ENCODE results near the gene LMF2.
"Not testable (repeated sequence)": the region's sequence is repeated elsewhere in the genome, so short reads cannot be mapped to it uniquely, and the experiment has no call there.

LMF2 gene

DNA sequence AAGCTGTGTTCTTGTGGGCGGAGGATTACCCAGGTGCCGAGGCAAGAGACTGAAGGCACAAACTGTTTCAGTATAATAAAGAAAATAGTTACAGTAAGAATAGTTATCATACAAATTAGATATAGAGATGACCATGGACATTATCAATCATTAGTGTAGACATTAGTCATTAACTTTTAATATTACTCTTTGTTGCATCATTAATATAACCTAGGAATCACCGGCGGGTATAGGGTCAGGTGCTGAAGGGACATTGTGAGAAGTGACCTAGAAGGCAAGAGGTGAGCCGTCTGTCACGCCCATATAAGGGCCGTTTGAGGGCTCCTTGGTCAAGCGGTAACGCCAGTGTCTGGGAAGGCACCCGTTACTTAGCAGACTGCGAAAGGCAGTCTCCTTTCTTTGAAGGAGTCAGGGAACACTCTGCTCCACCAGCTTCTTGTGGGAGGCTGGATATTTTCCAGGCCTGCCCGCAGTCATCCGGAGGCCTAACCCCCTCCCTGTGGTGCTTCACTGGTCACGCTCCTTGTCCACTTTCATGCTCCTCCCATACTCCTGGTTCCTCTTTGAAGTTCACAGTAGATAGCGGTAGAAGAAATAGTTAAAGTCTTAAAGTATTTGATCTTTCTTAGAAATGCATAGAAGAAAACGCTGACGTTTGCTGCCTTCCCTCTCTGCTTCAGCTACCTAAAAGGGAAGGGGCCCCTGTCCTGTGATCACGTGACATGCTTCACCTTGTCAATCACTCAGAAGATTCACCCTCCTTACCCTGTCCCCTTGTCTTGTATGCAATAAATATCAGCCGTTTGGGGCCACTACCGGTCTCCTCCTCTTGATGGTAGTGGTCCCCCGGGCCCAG lies 26.6 kb upstream of the LMF2 start:
- DNase-seq = not testable (repeated sequence)

DNA sequence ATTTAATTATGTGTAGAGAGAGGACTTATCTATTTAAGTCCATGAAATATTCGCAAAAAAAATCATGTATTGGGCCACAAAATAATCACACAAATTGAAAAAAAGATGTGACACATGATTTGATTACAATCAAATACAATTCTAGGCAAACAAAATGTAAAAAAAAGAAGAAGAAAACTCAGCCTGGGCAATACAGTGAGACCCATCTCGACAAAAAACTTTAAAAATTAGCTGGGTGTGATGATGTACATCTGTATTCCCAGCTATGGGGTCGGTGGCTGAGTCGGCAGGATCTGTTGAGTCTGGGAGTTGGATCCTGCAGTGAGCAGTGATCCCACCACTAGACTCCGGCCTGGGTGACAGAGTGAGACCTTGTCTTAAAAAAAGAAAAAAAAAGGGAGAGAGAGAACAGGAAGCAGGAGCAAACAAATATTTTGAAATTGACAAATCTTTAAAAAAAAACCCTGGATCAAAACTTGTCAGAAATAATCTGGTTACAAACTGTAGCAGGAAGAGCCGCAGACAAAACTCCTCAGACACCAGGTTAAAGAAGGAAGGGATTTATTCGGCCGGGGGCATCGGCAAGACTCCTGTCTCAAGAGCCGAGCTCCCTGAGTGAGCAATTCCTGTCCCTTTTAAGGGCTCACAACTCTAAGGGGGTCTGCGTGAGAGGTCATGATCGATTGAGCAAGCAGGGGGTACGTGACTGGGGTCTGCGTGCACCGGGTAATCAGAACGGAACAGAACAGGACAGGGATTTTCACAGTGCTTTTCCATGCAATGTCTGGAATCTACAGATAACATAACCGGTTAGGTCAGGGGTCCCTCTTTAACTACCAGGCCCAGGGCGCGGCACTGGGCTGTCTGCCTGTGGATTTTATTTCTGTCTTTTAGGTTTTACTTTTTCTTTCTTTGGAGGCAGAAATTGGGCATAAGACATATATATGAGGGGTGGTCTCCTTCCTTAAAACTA lies 25.6 kb upstream of the LMF2 start:
- no peak for DNase-seq

DNA sequence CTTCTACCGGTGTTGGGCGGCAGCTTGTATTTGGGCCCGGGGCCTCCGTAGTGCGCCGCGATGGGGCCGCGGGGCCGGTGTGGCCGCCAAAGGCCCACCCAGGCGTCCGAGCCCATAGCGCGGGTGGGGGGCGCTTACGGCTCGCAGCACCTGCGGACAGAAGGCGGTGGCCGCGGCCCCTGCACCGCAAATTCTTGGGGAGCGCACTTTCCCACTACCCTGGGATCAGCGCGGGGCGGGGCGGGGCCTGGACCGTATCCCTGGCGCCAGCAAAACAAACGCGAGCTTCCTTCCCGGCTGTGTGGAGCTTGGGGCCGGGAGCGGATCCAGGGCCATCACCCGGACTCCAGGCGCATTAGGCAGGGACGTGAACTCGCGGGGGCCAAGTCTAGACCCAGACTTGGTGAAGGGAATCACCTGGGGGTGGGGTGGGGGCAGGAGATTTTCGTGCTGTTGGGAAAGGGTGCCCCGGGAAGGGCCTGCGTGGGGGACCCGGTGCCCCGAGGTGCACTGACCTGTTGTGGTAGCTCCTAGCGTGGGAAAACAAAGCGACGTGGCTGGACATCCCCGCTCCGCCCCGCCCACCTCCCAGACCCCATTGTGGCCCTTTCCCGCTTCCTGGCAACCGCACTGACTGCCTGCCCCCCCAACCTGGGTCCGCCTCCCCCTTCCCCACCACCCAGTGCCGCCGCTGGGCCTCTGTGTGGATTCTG lies 24.6 kb upstream of the LMF2 start:
- peak; percentile 39 for DNase-seq

DNA sequence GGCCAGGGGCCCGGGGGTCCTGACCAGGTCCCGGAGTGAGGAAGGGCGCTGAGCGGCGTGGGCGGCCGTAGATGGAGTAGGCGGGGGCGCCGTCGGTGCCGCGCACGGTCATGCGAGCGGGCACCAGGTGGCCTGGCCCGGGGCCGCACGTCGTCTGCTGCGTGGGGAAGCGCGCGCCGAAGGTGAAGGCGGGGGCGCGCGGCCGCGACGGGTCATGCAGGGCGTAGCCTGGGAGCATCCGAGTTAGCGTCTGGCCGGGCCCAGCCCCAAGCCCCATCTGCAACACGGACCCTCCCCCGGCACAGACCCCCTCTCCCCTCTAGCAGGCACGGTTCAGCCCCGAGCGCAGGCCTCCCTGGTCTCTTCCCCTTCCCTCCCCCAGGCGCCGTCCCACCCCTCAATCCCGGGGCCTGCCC lies 24.1 kb upstream of the LMF2 start:
- DNase-seq = no peak

DNA sequence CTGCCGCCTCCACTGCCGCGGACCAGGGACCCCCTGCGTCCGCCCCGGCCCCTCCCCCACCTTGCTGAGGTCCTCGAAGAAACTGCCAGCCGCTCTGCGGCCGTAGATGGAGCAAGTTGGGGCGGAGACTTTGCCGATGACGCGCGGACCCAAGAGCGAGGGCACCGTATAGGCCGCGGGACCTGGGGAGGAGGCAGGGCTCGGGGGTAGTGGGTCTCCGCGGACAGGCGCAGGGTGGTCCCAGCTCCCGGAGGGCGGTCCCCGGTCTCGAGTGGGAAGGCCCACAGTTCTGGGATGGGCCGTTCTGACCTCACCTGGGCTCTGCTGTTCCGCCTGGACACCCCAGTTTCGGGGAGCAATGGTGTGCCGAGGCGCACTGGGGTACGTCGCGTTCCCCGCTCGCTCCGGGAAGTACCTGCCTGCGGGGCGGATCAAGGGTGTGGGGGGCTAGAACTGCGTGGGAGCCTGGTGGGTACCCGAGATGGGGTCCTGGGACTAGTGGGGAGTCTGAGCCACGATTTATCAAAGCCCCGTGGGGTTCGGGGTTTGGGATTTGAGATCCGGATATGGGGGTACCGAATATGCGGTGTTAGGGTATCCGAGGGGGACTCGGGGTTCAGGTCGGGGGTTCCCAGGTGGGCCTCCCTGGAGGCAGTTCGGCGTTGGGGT lies 23.5 kb upstream of the LMF2 start:
- peak; percentile 64 for DNase-seq

DNA sequence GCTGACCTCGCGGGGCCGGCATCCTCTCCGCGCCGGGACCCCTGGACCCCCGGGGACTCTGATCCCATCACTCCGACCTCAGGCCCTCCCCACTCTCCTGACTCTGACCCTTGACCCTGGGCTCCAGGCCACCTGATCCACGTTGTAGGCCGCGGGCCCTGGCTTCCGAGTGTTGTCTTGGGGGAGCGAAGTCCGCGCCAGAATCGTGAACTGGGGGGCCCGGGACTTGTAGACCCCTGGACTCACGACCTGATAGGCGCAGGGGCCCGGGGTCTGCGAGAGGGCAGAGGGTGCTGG lies 23.0 kb upstream of the LMF2 start:
- DNase-seq = no peak

DNA sequence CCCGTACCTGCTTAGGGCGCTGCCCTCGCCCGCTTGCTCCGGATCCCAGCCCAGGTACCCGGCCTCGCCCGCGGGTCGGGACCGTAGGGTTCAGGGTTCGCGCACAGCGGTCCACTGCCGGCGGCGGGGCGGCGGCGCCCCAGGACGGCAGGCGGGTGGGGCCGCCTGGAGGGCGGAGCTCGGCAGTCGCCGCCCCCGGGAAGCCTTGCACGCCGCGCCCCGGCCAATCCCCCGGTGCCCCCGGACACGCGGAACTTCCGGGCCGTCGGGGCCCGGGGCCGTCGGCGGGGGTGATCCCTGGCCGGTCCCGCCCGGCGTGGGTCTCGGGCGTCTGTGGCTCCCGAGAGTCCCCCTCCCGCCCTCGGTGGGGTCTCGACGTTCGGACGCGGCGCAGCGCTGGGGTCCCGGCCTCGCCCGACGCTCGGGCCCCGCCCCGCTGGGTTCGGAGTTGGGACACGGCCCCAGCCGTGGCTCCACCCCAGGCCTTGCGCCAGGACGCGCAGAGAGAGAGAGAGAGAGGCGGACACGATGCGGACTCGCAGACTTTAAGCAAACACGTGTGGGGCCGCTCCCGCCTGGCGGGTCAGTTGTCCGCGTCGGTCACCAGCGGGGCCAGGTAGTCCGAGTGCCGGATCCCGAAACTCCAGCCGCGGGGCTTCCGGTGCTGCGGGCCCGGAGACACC lies 22.5 kb upstream of the LMF2 start, which contains the start of gene TYMP:
Gene TYMP, minus strand, starts transcription at position 116 of the 683 bp plus-strand sequence. CDS start 303 bp downstream, outside the sequence.
- peak; percentile 52 for DNase-seq

DNA sequence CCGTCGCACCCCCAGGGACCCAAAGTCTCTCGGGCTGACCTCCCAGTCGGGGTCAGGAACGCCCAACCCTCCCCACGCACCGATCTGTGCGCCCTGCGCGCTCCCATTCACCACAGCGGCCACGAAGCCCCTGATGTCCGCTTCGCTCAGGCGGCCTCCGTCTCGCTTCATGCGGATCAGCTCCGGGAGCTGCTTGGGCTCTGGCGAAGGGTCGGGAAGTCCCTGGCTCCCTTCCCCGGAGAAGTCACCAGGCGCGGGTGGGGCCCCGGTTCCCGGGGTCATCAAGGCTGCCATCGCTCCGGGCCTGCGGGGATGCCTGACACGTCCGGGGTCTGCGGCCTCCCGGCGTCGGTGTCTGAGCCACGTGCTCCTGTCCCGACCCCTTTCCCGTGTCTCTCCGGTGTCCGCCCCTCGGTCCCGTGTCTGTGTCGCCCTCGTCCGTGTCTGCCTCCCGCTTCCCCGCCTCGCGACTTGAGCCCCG lies 22.0 kb upstream of the LMF2 start:
- no peak for DNase-seq

DNA sequence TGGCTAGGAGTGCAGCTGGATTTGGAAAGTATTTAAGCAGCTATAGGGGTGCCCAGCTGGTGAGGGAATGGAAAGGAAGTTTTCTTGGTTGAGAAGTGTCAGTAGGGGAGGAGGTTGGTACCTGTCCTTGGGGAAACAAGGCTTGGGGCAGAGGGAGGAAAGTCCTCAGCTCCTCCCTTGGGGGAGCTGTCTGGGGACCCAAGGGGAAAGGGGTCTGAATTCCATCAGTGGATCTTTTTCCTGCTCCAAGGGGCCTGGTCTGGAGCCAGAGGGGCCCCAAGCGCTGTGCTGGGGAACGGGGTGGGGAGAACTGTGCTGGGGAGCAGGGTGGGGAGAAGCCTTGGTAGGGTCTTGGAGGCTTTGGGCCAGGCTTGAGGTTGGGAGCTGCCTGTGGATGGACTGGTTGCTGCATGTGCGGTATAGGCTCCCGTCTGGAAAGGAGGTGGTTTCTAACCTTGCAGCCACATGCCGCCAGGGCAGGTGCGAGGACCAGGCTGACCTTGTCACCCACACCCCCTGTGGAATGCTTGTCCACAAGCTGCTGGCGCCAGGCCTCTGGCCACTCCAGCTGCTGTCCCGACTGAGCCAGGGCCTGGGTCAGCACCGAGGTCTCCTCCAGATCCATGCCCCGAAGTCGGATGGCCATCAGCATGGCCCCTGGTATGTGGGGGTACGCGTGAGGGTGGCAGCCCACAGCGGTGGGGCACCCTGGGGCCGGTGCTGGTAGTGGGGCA lies 21.3 kb upstream of the LMF2 start:
- DNase-seq = no peak

DNA sequence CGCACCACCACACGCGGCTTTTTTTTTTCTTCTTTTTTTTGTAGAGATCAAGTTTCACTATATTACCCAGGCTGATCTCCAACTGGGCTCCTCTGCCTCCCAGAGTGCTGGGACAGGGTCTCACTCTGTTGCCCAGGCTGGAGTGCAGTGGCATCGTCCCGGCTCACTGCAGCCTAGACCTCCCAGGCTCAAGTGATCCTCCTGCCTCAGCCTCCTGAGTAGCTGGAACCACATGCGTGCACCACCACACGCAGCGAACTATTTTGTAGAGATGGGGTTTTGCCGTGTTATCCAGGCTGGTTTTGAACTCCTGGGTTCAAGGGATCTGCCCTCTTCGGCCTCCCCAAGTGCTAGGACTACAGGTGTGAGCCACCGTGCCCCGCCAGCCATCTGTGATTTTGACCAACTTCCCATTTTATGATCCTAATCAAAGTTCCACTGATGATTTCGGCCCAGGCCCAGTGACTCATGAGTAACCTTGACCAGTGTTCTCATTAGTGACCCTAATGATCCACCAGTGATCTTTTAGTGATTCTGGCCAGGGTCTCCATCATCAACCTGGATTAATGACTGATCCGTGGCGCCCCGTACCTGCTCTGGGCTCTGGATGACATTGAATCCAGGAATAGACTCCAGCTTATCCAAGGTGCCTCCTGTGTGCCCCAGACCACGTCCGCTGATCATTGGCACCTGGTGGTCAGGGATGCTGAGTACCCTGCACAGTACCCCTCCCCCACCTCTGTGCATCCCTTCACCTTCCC lies 20.6 kb upstream of the LMF2 start:
- DNase-seq = no peak

DNA sequence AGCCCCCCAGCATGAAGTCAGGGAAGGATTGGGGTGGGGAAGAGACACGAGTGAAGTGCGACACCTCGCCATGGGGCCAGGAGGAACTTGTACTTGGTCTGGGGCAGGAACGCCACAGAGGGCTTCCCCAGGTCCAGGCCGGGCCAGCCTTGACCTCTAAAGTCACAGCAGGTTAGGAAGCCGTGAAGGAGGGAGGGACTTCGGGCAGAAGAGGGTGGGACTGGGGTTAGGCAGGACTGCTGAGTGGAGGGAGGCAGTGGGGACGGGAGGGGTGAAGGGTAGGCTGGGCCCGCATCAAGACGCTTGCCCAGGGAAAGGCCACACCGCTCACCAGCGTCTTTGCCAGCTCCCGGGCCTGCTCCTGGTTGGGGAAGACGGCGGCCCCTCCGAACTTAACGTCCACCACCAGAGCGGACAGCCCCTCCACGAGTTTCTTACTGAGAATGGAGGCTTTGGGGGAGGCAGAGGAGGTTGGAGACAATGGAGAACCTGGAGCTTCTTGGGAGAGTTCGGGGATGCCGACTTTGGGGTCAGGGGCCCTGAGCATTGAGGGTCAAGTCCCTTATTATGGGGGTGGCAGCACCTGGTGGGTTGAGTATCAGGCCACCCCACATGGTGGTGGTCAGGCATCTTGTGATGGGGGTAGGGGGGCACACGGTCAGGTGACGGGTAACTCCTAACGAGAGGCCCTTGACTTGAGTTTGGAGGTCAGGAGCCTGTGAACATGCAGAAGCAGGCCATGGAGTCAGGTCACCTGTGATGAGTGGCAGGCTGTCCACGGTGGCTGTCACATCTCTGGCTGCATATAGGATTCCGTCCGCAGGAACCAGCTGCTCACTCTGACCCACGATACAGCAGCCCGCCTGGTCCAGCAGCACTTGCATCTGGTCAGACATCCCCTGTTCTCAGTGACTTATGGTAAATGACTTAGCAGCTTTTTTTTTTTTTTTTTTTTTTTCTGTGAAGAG lies 19.6 kb upstream of the LMF2 start:
- no peak for DNase-seq

DNA sequence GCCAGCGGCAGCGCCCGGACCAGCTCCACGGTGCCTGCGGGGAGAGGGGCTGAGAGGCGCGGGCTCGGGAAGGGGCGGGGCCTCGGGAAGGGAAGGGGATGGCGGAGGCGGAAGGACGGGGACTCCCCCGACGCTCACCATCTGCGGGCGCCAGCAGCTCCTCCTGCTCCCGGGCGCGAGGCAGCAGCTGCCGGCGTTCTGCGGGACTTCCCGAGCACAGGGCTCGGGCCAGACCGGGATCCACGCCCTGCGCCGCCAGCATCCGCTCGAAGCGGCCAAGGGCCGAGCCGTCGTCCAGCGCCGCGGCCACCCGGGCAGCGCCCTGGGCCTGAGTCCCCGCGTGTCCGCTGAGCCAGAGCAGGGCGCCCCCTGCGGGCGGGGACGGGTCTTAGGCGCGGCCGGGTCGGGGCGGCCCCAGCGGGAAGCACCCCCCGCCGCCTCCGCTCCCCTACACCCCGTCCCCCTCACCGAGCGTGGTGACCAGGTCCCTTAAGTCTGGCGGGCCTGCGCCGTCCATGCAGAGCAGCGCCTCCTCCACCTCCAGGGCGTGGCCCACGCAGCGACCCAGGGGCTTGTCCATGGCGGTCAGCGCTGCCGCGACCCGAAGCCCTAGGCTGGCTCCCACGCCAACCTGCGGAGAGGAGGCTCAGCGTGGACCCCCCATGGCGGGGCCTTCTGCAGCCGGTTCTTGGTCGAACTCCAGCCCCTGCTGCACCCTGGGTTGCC lies 18.8 kb upstream of the LMF2 start:
- DNase-seq = peak; percentile 74

DNA sequence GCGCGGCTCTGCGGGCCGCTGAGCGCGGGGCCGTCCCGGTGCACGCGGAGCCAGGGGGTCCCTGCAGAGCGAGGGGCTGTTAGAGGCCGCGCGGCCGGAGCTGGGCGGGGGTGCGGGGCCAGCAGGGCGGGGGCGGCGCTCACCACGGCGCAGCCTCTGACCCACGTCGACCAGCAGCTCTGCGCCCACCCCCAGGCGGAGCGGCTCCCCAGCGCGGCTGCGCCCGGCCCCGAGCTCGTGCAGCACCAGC lies 18.3 kb upstream of the LMF2 start:
- no peak for DNase-seq

DNA sequence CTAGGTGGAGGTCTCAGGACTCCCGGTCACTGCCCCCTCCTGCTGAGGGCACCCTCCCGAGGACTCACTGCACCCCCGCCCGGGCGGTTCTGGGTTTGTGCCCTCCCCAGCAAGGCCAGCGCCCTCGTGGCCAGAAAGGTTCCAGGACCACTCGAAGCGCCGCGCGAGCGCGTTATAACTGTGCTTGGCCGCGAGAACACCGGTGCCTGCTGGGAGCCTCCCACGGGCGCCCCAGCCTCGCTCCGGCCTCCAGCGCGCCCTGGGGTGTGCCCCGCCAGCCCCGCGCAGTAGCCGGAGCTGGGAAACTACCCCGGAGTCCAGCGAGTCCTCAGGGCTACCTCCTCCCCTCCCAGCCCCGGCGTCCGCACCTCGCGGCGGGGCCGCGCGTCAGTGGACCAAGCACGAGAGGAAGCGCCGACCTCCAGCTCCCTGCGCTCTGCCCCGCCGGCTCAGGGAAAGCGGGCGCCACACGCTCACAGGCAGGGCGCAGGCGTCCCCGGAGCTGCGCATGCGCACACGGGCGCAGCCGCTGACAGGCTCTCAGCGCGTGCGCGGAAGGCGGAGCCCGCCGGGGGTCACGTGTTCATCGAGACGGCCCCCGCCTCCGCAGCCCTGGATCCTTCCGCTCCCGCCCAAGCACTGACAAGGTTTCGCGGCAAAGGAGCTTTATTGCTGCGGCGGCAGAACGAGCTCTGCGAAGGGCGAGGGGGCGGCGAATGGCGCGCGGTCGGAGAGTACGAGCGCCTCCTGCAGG lies 17.8 kb upstream of the LMF2 start, which contains the start of gene SCO2:
Gene SCO2, minus strand, starts transcription at position 495 of the 754 bp plus-strand sequence. CDS start 1,187 bp downstream, outside the sequence.
- DNase-seq = peak; percentile 96

DNA sequence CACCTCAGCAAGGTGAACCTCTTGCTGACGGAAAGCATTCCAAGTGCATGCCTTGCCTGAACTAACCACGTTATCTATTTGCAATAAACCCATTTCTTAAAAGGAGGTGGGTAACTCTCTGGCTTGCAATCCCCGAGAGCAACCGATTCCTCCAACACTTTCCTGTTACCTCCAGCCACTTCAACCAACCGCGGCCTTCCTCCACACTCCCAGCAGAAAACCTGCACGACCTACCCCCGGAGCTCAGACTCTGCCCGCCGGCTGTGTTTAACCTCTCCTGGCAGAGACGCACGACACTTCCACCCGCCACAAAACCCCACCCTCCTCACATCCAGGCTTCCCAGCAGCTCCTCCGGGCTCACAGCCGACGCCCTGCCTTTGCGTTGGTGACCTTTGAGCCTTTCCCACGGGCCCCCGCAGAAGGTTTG lies 17.2 kb upstream of the LMF2 start:
- DNase-seq = no peak

DNA sequence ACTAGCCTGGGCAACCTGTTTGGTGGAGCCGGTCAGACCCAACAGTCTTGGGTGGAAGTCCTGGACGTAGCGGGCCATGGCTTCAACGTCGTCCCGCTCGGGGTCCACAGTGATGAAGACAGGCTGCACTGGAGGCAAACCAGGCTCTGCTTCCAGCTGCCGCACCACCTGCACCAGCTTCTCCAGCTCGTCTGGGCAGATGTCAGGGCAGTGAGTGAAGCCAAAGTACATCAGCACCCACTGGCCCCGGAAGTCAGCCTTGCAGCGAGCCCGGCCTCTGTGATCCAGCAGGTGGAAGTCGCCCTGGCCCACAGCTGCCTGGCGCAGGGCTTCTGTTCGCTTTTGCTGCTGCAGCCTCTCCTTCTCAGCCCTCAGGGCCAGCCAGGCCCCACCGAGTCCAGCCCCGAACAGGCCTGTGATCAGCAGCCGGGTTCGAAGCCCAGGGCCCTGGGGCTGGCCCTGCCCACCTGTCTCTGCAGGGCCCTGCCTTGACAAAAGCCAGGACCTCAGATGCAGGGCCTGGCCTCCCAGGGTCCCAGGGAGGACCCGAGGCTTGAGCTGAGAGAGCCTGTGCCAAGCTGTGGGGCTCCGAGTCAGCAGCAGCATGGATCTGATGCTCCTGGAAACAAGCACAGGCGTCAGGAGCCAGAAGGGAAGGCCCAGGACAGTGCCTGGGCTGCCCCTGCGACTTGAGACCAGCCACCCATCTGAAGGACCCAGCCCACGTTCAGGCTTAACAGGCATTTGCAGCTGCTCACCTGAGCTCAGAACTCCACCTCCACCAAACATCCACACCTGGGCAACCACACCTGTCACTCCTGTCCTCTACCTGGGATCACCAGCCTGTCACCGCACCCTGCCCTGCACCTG lies 16.5 kb upstream of the LMF2 start:
- no peak for DNase-seq

All from fibroblast of skin of back (primary cell).